Trophoblast cell (in vitro differentiated cells and primary cell): ENCODE measurements around the gene RBFOX1.

Experiments
- DNase-seq, 2 donors: peaks; one replicate each; pipeline ENCODE4 v3.0.0-alpha.2; 2016
- H2AFZ ChIP-seq: 2 replicates; pipeline ENCODE4 v1.6.1; 2013; ENCODE audit warnings: low read length, moderate library complexity, mild to moderate bottlenecking; ENCODE audit not compliant: insufficient read depth, poor library complexity
- H2AK5ac ChIP-seq: 2 replicates; pipeline ENCODE4 v1.6.1; 2013; ENCODE audit warnings: mild to moderate bottlenecking, low read length
- H2BK120ac ChIP-seq: 2 replicates; pipeline ENCODE4 v1.6.1; 2013; ENCODE audit warnings: low read length, mild to moderate bottlenecking, moderate library complexity; ENCODE audit not compliant: insufficient read depth, poor library complexity
- H2BK12ac ChIP-seq: 2 replicates; pipeline ENCODE4 v1.6.1; 2013; ENCODE audit warnings: mild to moderate bottlenecking, low read length, moderate library complexity
- H2BK5ac ChIP-seq: 2 replicates; pipeline ENCODE4 v1.6.1; 2013; ENCODE audit warnings: low read length, low read depth, moderate library complexity, mild to moderate bottlenecking; ENCODE audit not compliant: poor library complexity
- H3K14ac ChIP-seq: 2 replicates; pipeline ENCODE4 v1.6.1; 2013; ENCODE audit warnings: mild to moderate bottlenecking, low read length
- H3K18ac ChIP-seq: 2 replicates; pipeline ENCODE4 v1.6.1; 2013; ENCODE audit warnings: mild to moderate bottlenecking, low read length
- H3K23ac ChIP-seq: 2 replicates; pipeline ENCODE4 v1.6.1; 2013; ENCODE audit warnings: low read length
- H3K27ac ChIP-seq: 2 replicates; pipeline ENCODE4 v1.5.1; 2013; ENCODE audit warnings: low read depth, mild to moderate bottlenecking, inconsistent platforms, low read length, moderate library complexity
- H3K27me3 ChIP-seq: 2 replicates; pipeline ENCODE4 v1.6.1; 2013; ENCODE audit warnings: inconsistent platforms, mild to moderate bottlenecking, low read length, moderate library complexity; ENCODE audit not compliant: insufficient read depth
- H3K36me3 ChIP-seq, 2 experiments: 1 replicate in 1 of 2; 2 replicates in 1 of 2; pipeline ENCODE4 v1.6.1; 2013; ENCODE audit warnings: low read length in 2 of 2, mild to moderate bottlenecking in 2 of 2, moderate library complexity in 1 of 2; ENCODE audit not compliant: insufficient read depth in 2 of 2, control insufficient read depth in 1 of 2
- H3K4ac ChIP-seq: 2 replicates; pipeline ENCODE4 v1.6.1; 2013; ENCODE audit warnings: low read depth, mild to moderate bottlenecking, low read length, moderate library complexity
- H3K4me1 ChIP-seq, 2 experiments: 1 replicate in 1 of 2; 2 replicates in 1 of 2; pipeline ENCODE4 v1.6.1; 2013; ENCODE audit warnings: low read length in 2 of 2, mild to moderate bottlenecking in 2 of 2, moderate library complexity in 1 of 2; ENCODE audit not compliant: insufficient read depth in 2 of 2, control insufficient read depth in 1 of 2
- H3K4me2 ChIP-seq: 2 replicates; pipeline ENCODE4 v1.6.1; 2013; ENCODE audit warnings: inconsistent platforms, mild to moderate bottlenecking, low read length, moderate library complexity
- H3K4me3 ChIP-seq: 2 replicates; pipeline ENCODE4 v1.5.1; 2013; ENCODE audit warnings: mild to moderate bottlenecking, low read depth, low read length, inconsistent platforms
- H3K79me1 ChIP-seq: one replicate; pipeline ENCODE4 v1.6.1; 2013; ENCODE audit warnings: low read length
- H3K79me2 ChIP-seq: 2 replicates; pipeline ENCODE4 v1.6.1; 2013; ENCODE audit warnings: low read length, mild to moderate bottlenecking; ENCODE audit not compliant: control insufficient read depth, insufficient read depth, poor library complexity
- H3K9ac ChIP-seq: 2 replicates; pipeline ENCODE4 v1.6.1; 2013; ENCODE audit warnings: mild to moderate bottlenecking, low read length
- H3K9me3 ChIP-seq: 2 replicates; pipeline ENCODE4 v1.6.1; 2013; ENCODE audit warnings: low read depth, mild to moderate bottlenecking, control low read depth, inconsistent platforms, low read length; ENCODE audit not compliant: insufficient read depth
- H4K12ac ChIP-seq: 2 replicates; pipeline ENCODE4 v1.6.1; 2013; ENCODE audit warnings: low read depth, mild to moderate bottlenecking, low read length, moderate library complexity
- H4K8ac ChIP-seq: 2 replicates; pipeline ENCODE4 v1.6.1; 2013; ENCODE audit warnings: low read depth, mild to moderate bottlenecking, low read length, moderate library complexity
- H4K91ac ChIP-seq: one replicate; pipeline ENCODE4 v1.6.1; 2013; ENCODE audit warnings: low read depth, mild to moderate bottlenecking, low read length, moderate library complexity
- WGBS: extraction: QIAGEN DNeasy Blood & Tissue Kit; methylation state at CpG from one replicate; pipeline ENCODE4 v1.1.7; 2013; ENCODE audit warnings: missing lambda C conversion rate; ENCODE audit not compliant: insufficient read length, insufficient coverage; ENCODE audit errors: extremely low coverage; 5-methylcytosine and 5-hydroxymethylcytosine counted together

RBFOX1 gene

DNA sequence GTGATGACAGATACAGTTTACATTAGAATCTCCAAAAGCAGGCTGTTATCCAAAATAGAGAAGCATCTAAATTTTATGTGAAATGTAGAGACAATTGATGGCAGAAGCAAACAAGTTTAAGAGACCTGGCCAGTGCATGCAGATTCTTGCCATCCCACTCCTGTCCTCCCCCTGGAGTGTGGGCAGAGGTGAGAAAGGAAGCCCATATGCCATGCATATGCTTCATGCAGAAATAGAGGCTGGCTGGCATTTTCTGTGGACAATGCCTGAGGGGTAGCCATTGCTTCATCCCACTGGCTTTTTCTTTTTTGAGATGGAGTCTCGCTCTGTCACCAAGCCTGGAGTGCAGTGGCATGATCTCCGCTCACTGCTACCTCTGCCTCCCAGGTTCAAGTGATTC lies 382.1 kb downstream of the RBFOX1 start:
- Histone ChIP-seq H2BK5ac (no peak overlapping the region), H2BK120ac (no peak overlapping the region), H2AFZ (no peak overlapping the region), H3K9me3 (no peaks in the 10 kb centered on the region), H3K4me1 (no peaks in the 10 kb centered on the region), H4K91ac (no peak overlapping the region), H3K4me3 (no peak overlapping the region), H3K4ac (no peak overlapping the region), H2BK12ac (no peak overlapping the region), H3K36me3 (no peaks in the 10 kb centered on the region), H3K79me1 (no peaks in the 10 kb centered on the region), H3K4me2 (no peak overlapping the region), H2AK5ac (no peak overlapping the region), H3K14ac (no peak overlapping the region), H3K79me2 (no peaks in the 10 kb centered on the region), H3K27ac (no peak overlapping the region), H3K27me3 (no peaks in the 10 kb centered on the region), H3K9ac (no peak overlapping the region), H3K23ac (no peak overlapping the region), H3K18ac (no peak overlapping the region), H4K8ac (no peak overlapping the region), H4K12ac (no peak overlapping the region)
- WGBS = no CpG with 5 or more reads among the region's 2 CpGs
- DNase-seq = no peak

DNA sequence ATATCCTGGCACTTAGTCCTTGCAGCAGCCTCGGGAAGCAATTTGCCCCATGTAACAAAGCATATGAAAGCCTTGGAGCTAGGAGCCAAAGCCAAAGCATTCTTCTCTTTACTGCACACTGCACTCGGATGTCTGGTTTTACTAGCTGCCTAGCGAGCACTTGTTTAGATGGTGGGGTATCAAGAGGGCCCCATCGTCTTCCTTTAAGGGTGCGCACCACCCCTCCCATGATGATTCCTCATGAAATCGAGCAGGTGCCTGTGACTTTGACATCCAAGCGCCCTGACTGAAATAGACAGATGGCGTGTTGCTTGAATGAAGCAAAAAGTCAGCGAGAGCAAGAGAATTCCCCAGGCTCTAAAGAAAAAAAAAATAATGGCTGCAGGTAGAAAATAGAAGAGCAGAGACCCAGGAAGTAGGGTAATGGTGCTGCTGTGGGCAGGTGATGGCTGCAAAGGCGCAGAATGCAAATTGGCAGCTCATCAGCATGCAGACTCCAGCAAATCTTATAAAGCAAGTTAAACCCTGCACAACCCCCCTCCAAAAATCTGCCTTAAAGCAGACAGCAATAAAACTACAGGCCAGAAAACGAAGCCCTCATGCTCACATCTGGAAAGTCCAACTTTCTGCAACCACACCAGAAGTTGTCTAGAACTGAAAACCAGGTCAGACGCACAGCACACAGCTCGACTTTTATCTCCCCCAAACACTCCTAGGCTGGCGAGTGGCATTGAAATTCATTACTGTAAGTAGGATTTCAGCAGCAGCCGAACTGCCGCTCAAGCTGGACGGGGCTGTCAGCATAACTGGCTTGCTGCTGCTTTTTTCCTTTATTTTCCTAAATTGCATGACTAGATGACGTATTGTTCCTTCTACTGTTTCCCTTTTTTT lies 384.3 kb downstream of the RBFOX1 start:
- H2BK12ac ChIP-seq = no peak overlapping the region
- H3K18ac ChIP-seq = no peak overlapping the region
- no peak overlapping the region for H4K12ac ChIP-seq
- no peak overlapping the region for H3K23ac ChIP-seq
- no peak overlapping the region for H3K4ac ChIP-seq
- H2AFZ ChIP-seq = no peak overlapping the region
- H3K14ac ChIP-seq = no peak overlapping the region
- H3K4me1 ChIP-seq = no peaks in the 10 kb centered on the region
- no peak overlapping the region for H3K4me2 ChIP-seq
- no peaks in the 10 kb centered on the region for H3K79me2 ChIP-seq
- H2BK5ac ChIP-seq = no peak overlapping the region
- H3K27me3 ChIP-seq = no peaks in the 10 kb centered on the region
- no peak overlapping the region for H3K4me3 ChIP-seq
- no peaks in the 10 kb centered on the region for H3K79me1 ChIP-seq
- no peaks in the 10 kb centered on the region for H3K9me3 ChIP-seq
- WGBS = no CpG with 5 or more reads among the region's 18 CpGs
- no peak overlapping the region for H2BK120ac ChIP-seq
- DNase-seq = no peak
- no peak overlapping the region for H3K27ac ChIP-seq
- no peak overlapping the region for H2AK5ac ChIP-seq
- H4K91ac ChIP-seq = no peak overlapping the region
- H3K9ac ChIP-seq = no peak overlapping the region
- H4K8ac ChIP-seq = no peak overlapping the region
- H3K36me3 ChIP-seq = no peaks in the 10 kb centered on the region

DNA sequence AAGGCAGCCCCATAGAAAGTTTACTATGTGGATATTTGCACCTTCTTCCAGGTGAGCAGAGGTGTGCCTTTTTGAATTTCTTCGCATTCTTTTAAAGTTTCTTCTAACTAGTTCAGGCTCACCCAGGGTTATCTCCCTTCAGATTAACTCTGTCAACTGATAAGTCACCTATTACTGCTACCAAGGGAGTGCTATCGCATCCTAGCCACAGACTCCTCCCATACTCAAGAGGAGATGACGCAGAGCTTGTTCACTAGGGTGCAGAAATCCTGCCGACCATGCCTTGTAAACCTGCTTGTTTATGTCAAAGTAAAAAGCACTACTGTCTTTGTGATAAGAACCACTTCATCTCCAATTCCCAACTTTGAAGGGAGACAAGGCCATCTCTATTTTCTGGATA lies 390.1 kb downstream of the RBFOX1 start:
- Histone ChIP-seq H3K9ac (no peak overlapping the region), H3K27me3 (no peaks in the 10 kb centered on the region), H3K27ac (no peak overlapping the region), H4K12ac (no peak overlapping the region), H3K36me3 (no peaks in the 10 kb centered on the region), H3K14ac (no peak overlapping the region), H3K9me3 (no peaks in the 10 kb centered on the region), H3K79me1 (no peaks in the 10 kb centered on the region), H3K23ac (no peak overlapping the region), H3K4me1 (no peaks in the 10 kb centered on the region), H2AK5ac (no peak overlapping the region), H3K4ac (no peak overlapping the region), H3K18ac (no peak overlapping the region), H2BK12ac (no peak overlapping the region), H3K4me2 (no peak overlapping the region), H3K4me3 (no peak overlapping the region), H2BK5ac (no peak overlapping the region), H2AFZ (no peak overlapping the region), H2BK120ac (no peak overlapping the region), H3K79me2 (no peaks in the 10 kb centered on the region), H4K91ac (no peak overlapping the region), H4K8ac (no peak overlapping the region)
- no CpG with 5 or more reads among the region's 4 CpGs for WGBS
- no peak for DNase-seq

DNA sequence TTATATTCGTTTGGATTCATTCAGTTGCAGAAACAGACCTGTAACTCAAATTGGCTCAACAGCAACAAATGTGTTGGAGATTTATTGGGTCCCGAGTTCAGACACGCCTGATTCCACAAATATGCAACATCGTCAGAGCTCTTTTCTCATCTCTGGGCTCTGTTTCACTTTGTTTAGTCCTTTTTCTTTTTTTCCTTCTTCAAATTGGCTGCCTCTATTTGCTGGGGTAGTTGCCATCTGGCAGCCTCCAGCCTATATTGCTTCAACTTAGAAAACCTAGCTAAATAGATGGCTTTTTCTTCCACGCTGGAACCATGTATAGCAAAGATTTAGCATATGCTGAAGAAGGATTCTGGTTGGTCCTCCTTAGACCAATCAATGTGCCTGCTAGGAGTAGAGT lies 398.5 kb downstream of the RBFOX1 start:
- whole genome bisulfite sequencing = no CpG with 5 or more reads among the region's 5 CpGs
- DNase-seq = no peak
- no peak overlapping the region for H4K91ac ChIP-seq
- H3K36me3 ChIP-seq = no peaks in the 10 kb centered on the region
- no peak overlapping the region for H2AFZ ChIP-seq
- H3K18ac ChIP-seq = no peak overlapping the region
- H2BK5ac ChIP-seq = no peak overlapping the region
- H3K79me1 ChIP-seq = no peaks in the 10 kb centered on the region
- no peak overlapping the region for H4K12ac ChIP-seq
- no peak overlapping the region for H3K14ac ChIP-seq
- H3K23ac ChIP-seq = no peak overlapping the region
- no peak overlapping the region for H4K8ac ChIP-seq
- H3K4me2 ChIP-seq = no peak overlapping the region
- H3K27ac ChIP-seq = no peak overlapping the region
- no peak overlapping the region for H2BK120ac ChIP-seq
- H3K27me3 ChIP-seq = no peaks in the 10 kb centered on the region
- no peak overlapping the region for H2AK5ac ChIP-seq
- H2BK12ac ChIP-seq = no peak overlapping the region
- H3K4ac ChIP-seq = no peak overlapping the region
- no peaks in the 10 kb centered on the region for H3K4me1 ChIP-seq
- H3K9ac ChIP-seq = no peak overlapping the region
- H3K9me3 ChIP-seq = no peaks in the 10 kb centered on the region
- no peaks in the 10 kb centered on the region for H3K79me2 ChIP-seq
- no peak overlapping the region for H3K4me3 ChIP-seq
